Astrocyte (in vitro differentiated cells and primary cell): ENCODE results near the gene SHOC2.

Experiments
- CTCF ChIP-seq: IDR thresholded peaks from 2 replicates; pipeline ENCODE4 v1.5.1; 2011; ENCODE audit warnings: low read depth, mild to moderate bottlenecking, inconsistent platforms, low read length, moderate library complexity; ENCODE audit not compliant: insufficient read depth
- EZH2 ChIP-seq: IDR thresholded peaks from 2 replicates; pipeline ENCODE4 v1.6.1; 2012; ENCODE audit warnings: mild to moderate bottlenecking, low read length, inconsistent platforms; ENCODE audit not compliant: insufficient read depth

- TF ChIP-seq CTCF (no peak), EZH2 (no peak)
These were observed 37.5 kb upstream of the SHOC2 start for GRCh38 chr10:110881905-110882304.
